Tibial nerve (tissue), 4 donors: ENCODE results near the gene NETO1. TPM values are rescaled to one million over a fixed set of nuclear protein-coding genes. Genes with fewer than 3 reads are reported as not detected.

Experiments
- DNase-seq, 2 donors: peaks; one replicate each; pipeline ENCODE4 v3.0.0-alpha.2; 2019; ENCODE audit warnings: low spot score in 2 of 2
- H3K27ac ChIP-seq, 4 donors: fragments of 200-600 bp; sonication (generic) in 3 of 4; one replicate each; pipeline ENCODE4 v1.5.1; 2017 to 2019; ENCODE audit warnings: mild to moderate bottlenecking in 1 of 4
- H3K27me3 ChIP-seq, 2 donors: fragments of 200-600 bp; sonication (generic) in 1 of 2; one replicate each; pipeline versions ENCODE4 v1.5.1 to v1.6.0; 2017 to 2019
- H3K36me3 ChIP-seq, 3 donors: fragments of 200-600 bp; sonication (generic); one replicate each; pipeline ENCODE4 v1.5.1; 2018 to 2019
- H3K4me1 ChIP-seq, 4 donors: fragments of 200-600 bp; sonication (generic) in 3 of 4; one replicate each; pipeline ENCODE4 v1.5.1; 2017 to 2019
- H3K4me3 ChIP-seq, 4 donors: fragments of 200-600 bp; sonication (generic) in 3 of 4; one replicate each; pipeline ENCODE4 v1.5.1; 2017 to 2019; ENCODE audit warnings: mild to moderate bottlenecking in 1 of 4, moderate library complexity in 1 of 4
- H3K9me3 ChIP-seq, 4 donors: fragments of 200-600 bp; sonication (generic) in 3 of 4; one replicate each; pipeline ENCODE4 v1.5.1; 2017 to 2019
- CTCF ChIP-seq, 5 experiments: fragments of 200-600 bp in 3 of 5; fragments of 450-650 bp in 2 of 5; sonication (generic) in 3 of 5; IDR thresholded peaks; one replicate each; pipeline ENCODE4 v1.5.1; 2016 to 2019; ENCODE audit warnings: antibody characterized with exemption in 5 of 5, mild to moderate bottlenecking in 3 of 5, moderate library complexity in 2 of 5
- EP300 ChIP-seq, 2 donors: sonication (generic); formaldehyde crosslinking; IDR thresholded peaks; one replicate each; pipeline ENCODE4 v1.6.1; 2017; ENCODE audit warnings: antibody characterized with exemption in 2 of 2, mild to moderate bottlenecking in 1 of 2
- POLR2A ChIP-seq, 2 donors: fragments of 450-650 bp; IDR thresholded peaks; one replicate each; pipeline ENCODE4 v1.6.1; 2017; ENCODE audit warnings: antibody characterized with exemption in 2 of 2, mild to moderate bottlenecking in 2 of 2, moderate library complexity in 2 of 2
- WGBS, 2 donors: methylation state at CpG; one replicate each; pipeline ENCODE4 v1.1.5; 2018; 5-methylcytosine and 5-hydroxymethylcytosine counted together
- total RNA-seq, 4 donors: library from RNA; depleted of rRNA; stranded (reverse); fragments of >200 nt; gene quantifications; one replicate each; pipeline ENCODE4 v1.1.0, GENCODE V29; 2016

NETO1 gene
- total RNA-seq, 4 donors from 2014 or later = 0.59 to 14.7 (median 0.64) TPM

GRCh38 chr18:72828601-72829000 is 39.2 kb downstream of the NETO1 start:
- no peak for TF ChIP-seq EP300 (IDR thresholded peaks at IDR 0.05)
- TF ChIP-seq POLR2A (IDR thresholded peaks at IDR 0.05) = no peak
- no peak for TF ChIP-seq CTCF (IDR thresholded peaks at IDR 0.05)
- H3K27ac ChIP-seq = no peak overlapping the region
- DNase-seq = no peak
- no peaks in the 10 kb centered on the region for H3K27me3 ChIP-seq
- 77 to 85% methylated on average over 2 of the region's 2 CpGs for WGBS, 2 donors
- H3K4me1 ChIP-seq = no peaks in the 10 kb centered on the region
- H3K9me3 ChIP-seq = no peaks in the 10 kb centered on the region
- H3K4me3 ChIP-seq = no peak overlapping the region
- no peaks in the 10 kb centered on the region for H3K36me3 ChIP-seq

GRCh38 chr18:72826736-72827135 is 41.1 kb downstream of the NETO1 start:
- H3K27me3 ChIP-seq = no peaks in the 10 kb centered on the region
- no peaks in the 10 kb centered on the region for H3K36me3 ChIP-seq
- 48 to 78% methylated on average over 9 of the region's 9 CpGs for WGBS, 2 donors
- H3K9me3 ChIP-seq = no peaks in the 10 kb centered on the region
- H3K27ac ChIP-seq = no peak overlapping the region
- no peak for TF ChIP-seq POLR2A (IDR thresholded peaks at IDR 0.05)
- TF ChIP-seq CTCF (IDR thresholded peaks at IDR 0.05) = no peak
- no peak for TF ChIP-seq EP300 (IDR thresholded peaks at IDR 0.05)
- no peaks in the 10 kb centered on the region for H3K4me1 ChIP-seq
- H3K4me3 ChIP-seq = no peak overlapping the region
- DNase-seq = no peak

- Histone ChIP-seq H3K27me3 (no peaks in the 10 kb centered on the region), H3K27ac (no peak overlapping the region), H3K9me3 (no peaks in the 10 kb centered on the region), H3K4me3 (no peak overlapping the region), H3K36me3 (no peaks in the 10 kb centered on the region), H3K4me1 (no peaks in the 10 kb centered on the region)
- 83 to 87% methylated on average over 8 of the region's 8 CpGs for WGBS, 2 donors
- no peak for TF ChIP-seq POLR2A (IDR thresholded peaks at IDR 0.05)
- no peak for TF ChIP-seq EP300 (IDR thresholded peaks at IDR 0.05)
- no peak for TF ChIP-seq CTCF (IDR thresholded peaks at IDR 0.05)
- no peak for DNase-seq
Measured at GRCh38 chr18:72823345-72823744, 44.4 kb downstream of the NETO1 start.

- H3K9me3 ChIP-seq = no peaks in the 10 kb centered on the region
- H3K4me1 ChIP-seq = no peaks in the 10 kb centered on the region
- TF ChIP-seq CTCF (IDR thresholded peaks at IDR 0.05) (no peak), EP300 (IDR thresholded peaks at IDR 0.05) (no peak), POLR2A (IDR thresholded peaks at IDR 0.05) (no peak)
- H3K4me3 ChIP-seq = no peak overlapping the region
- WGBS, 2 donors = 89% methylated on average over 13 of the region's 13 CpGs
- H3K27me3 ChIP-seq = no peaks in the 10 kb centered on the region
- no peaks in the 10 kb centered on the region for H3K36me3 ChIP-seq
- no peak overlapping the region for H3K27ac ChIP-seq
- DNase-seq = no peak
Measured at GRCh38 chr18:72822202-72822601, 45.6 kb downstream of the NETO1 start.

- TF ChIP-seq POLR2A (IDR thresholded peaks at IDR 0.05) (no peak), EP300 (IDR thresholded peaks at IDR 0.05) (no peak)
- Histone ChIP-seq H3K27me3 (no peaks in the 10 kb centered on the region), H3K9me3 (no peaks in the 10 kb centered on the region), H3K4me1 (no peaks in the 10 kb centered on the region), H3K27ac (no peak overlapping the region), H3K36me3 (no peaks in the 10 kb centered on the region), H3K4me3 (no peak overlapping the region)
- no peak for DNase-seq
- 77 to 78% methylated on average over 7 of the region's 7 CpGs for WGBS, 2 donors
Measured at GRCh38 chr18:72820571-72820970, 47.2 kb downstream of the NETO1 start.

- Histone ChIP-seq H3K36me3 (no peaks in the 10 kb centered on the region), H3K4me3 (no peak overlapping the region), H3K4me1 (no peaks in the 10 kb centered on the region), H3K27me3 (no peaks in the 10 kb centered on the region), H3K9me3 (no peaks in the 10 kb centered on the region), H3K27ac (no peak overlapping the region)
- TF ChIP-seq EP300 (IDR thresholded peaks at IDR 0.05) (no peak), POLR2A (IDR thresholded peaks at IDR 0.05) (no peak), CTCF (IDR thresholded peaks at IDR 0.05) (no peak)
- no peak for DNase-seq
Measured at GRCh38 chr18:72819050-72819449, 48.7 kb downstream of the NETO1 start.
